ENCODE data around the gene CPXM1. TPM values are rescaled to one million over a fixed set of nuclear protein-coding genes. Genes with fewer than 3 reads are reported as not detected.

CPXM1 gene
- total and polyA plus RNA-seq, 8 donors, result 0.50 to 16.2 (median 1.2) TPM; not detected in 3

- Histone ChIP-seq H3K9me3 (no peaks in the 10 kb centered on the region), H3K27ac (peak overlapping the region in 1 of 5 donors; percentile 93), H3K4me3 (peak overlapping the region in 2 of 4 donors; percentile 79 to 97), H3K4me1 (peaks cover 21 to 30% (median 28%) of the 10 kb centered on the region in 4 donors), H3K36me3 (peaks cover 0 to 43% (median 36%) of the 10 kb centered on the region in 4 donors), H3K27me3 (no peaks in the 10 kb centered on the region)
- WGBS, 5 donors, result 89 to 95% (median 93%) methylated on average over 15 of the region's 15 CpGs
- no peak for DNase-seq
- intact Hi-C loops (cut with DNase I; ENCODE audit: low total_unique reads), result no loop called here
- TF ChIP-seq EP300 (IDR thresholded peaks at IDR 0.05), result no peak
- TF ChIP-seq CTCF (IDR thresholded peaks at IDR 0.05), result no peak
- TF ChIP-seq POLR2AphosphoS5 (IDR thresholded peaks at IDR 0.05), result no peak
- no peak for TF ChIP-seq POLR2A (IDR thresholded peaks at IDR 0.05)
Observed at GRCh38 chr20:2838847-2839671, 38.6 kb upstream of the CPXM1 start.

GRCh38 chr20:2838170-2838797 lies 37.9 kb upstream of the CPXM1 start:
- H3K36me3 ChIP-seq, result peaks cover 0 to 43% (median 36%) of the 10 kb centered on the region in 4 donors
- H3K27ac ChIP-seq, result no peak overlapping the region
- H3K4me1 ChIP-seq, result peaks cover 21 to 30% (median 28%) of the 10 kb centered on the region in 4 donors
- no peaks in the 10 kb centered on the region for H3K27me3 ChIP-seq
- intact Hi-C loops (cut with DNase I; ENCODE audit: low total_unique reads), result no loop called here
- H3K4me3 ChIP-seq, result no peak overlapping the region
- DNase-seq, result no peak
- TF ChIP-seq POLR2A (IDR thresholded peaks at IDR 0.05) (no peak), CTCF (IDR thresholded peaks at IDR 0.05) (no peak), EP300 (IDR thresholded peaks at IDR 0.05) (no peak), POLR2AphosphoS5 (IDR thresholded peaks at IDR 0.05) (no peak)
- no peaks in the 10 kb centered on the region for H3K9me3 ChIP-seq
- 94 to 98% (median 96%) methylated on average over 19 of the region's 19 CpGs for WGBS, 5 donors

GRCh38 chr20:2837221-2837960 lies 37.0 kb upstream of the CPXM1 start:
- H3K4me1 ChIP-seq, result peaks cover 21 to 30% (median 28%) of the 10 kb centered on the region in 4 donors
- no peaks in the 10 kb centered on the region for H3K27me3 ChIP-seq
- H3K27ac ChIP-seq, result no peak overlapping the region
- no peak for DNase-seq
- H3K9me3 ChIP-seq, result no peaks in the 10 kb centered on the region
- WGBS, 5 donors, result 80 to 87% (median 84%) methylated on average over 6 of the region's 6 CpGs
- H3K36me3 ChIP-seq, result peaks cover 0 to 43% (median 36%) of the 10 kb centered on the region in 4 donors
- intact Hi-C loops (cut with DNase I; ENCODE audit: low total_unique reads), result no loop called here
- H3K4me3 ChIP-seq, result no peak overlapping the region
- TF ChIP-seq CTCF (IDR thresholded peaks at IDR 0.05), result no peak
- TF ChIP-seq POLR2A (IDR thresholded peaks at IDR 0.05), result no peak
- no peak for TF ChIP-seq EP300 (IDR thresholded peaks at IDR 0.05)
- TF ChIP-seq POLR2AphosphoS5 (IDR thresholded peaks at IDR 0.05), result no peak

GRCh38 chr20:2836035-2836434 lies 35.6 kb upstream of the CPXM1 start:
- Histone ChIP-seq H3K9me3 (no peaks in the 10 kb centered on the region), H3K4me1 (peaks cover 11 to 26% (median 15%) of the 10 kb centered on the region in 4 donors), H3K27ac (no peak overlapping the region), H3K27me3 (no peaks in the 10 kb centered on the region), H3K4me3 (no peak overlapping the region), H3K36me3 (peaks cover 0 to 43% (median 36%) of the 10 kb centered on the region in 4 donors)
- WGBS, 5 donors, result 86 to 97% (median 90%) methylated on average over 5 of the region's 5 CpGs
- DNase-seq, result no peak
- intact Hi-C loops (cut with DNase I; ENCODE audit: low total_unique reads), result no loop called here
- TF ChIP-seq POLR2A (IDR thresholded peaks at IDR 0.05) (no peak), POLR2AphosphoS5 (IDR thresholded peaks at IDR 0.05) (no peak), CTCF (IDR thresholded peaks at IDR 0.05) (no peak), EP300 (IDR thresholded peaks at IDR 0.05) (no peak)

All from stomach (tissue), 9 donors.